Endothelial cell of umbilical vein (primary cell): ENCODE measurements around the gene FILIP1L. TPM values are rescaled to one million over a fixed set of nuclear protein-coding genes. Genes with fewer than 3 reads are reported as not detected.

Experiments used
- BruUV-seq: library from RNA; stranded (reverse); fragments of 400-500 nt; replicated peaks from 2 replicates; lab custom pipeline; 2021; lab: Mats Ljungman, UMichigan
- CTCF ChIA-PET: fragments of 300-600, 350-600 bp; sonication (Branson Sonifier 250); formaldehyde crosslinking; loops from one replicate; lab custom pipeline; 2021; ENCODE audit warnings: antibody characterized with exemption, inconsistent platforms; lab: Charles Lee
- POLR2A ChIA-PET: fragments of 300-600, 350-600 bp; sonication (Branson Sonifier 250); formaldehyde crosslinking; loops from one replicate; lab custom pipeline; 2021; ENCODE audit warnings: antibody characterized with exemption, inconsistent platforms; lab: Charles Lee
- DNase-seq: peaks from one replicate; pipeline ENCODE4 v3.0.0-alpha.2; 2011; ENCODE audit warnings: low read depth, low spot score
- FAIRE-seq: peaks from 2 replicates; lab custom pipeline; 2011; peaks lifted over from hg19 to GRCh38; lab: Jason Lieb, UNC
- H2AFZ ChIP-seq: 2 replicates; pipeline ENCODE4 v1.6.0; 2012; ENCODE audit warnings: low read depth, low read length, control low read depth, inconsistent platforms
- H3K27ac ChIP-seq: 2 replicates; pipeline ENCODE4 v1.5.1; 2011; ENCODE audit warnings: low read depth, mild to moderate bottlenecking, control low read depth, low read length, moderate library complexity; ENCODE audit not compliant: insufficient read depth
- H3K27me3 ChIP-seq, 2 experiments: 2 replicates each; pipeline versions ENCODE4 v1.6.0 to v1.6.1; 2011; ENCODE audit warnings: low read length in 2 of 2, mixed read lengths in 1 of 2; ENCODE audit not compliant: control insufficient read depth in 2 of 2, insufficient read depth in 2 of 2
- H3K36me3 ChIP-seq, 2 experiments: 2 replicates in 1 of 2; 3 replicates in 1 of 2; pipeline ENCODE4 v1.5.1; 2011; ENCODE audit warnings: low read length in 2 of 2, mild to moderate bottlenecking in 1 of 2, moderate library complexity in 1 of 2; ENCODE audit not compliant: control insufficient read depth in 2 of 2, insufficient read depth in 2 of 2; ENCODE audit errors: extremely low read depth in 1 of 2
- H3K4me1 ChIP-seq: 3 replicates; pipeline ENCODE4 v1.5.1; 2011; ENCODE audit warnings: mild to moderate bottlenecking, low read length; ENCODE audit not compliant: control insufficient read depth, insufficient read depth; ENCODE audit errors: extremely low read depth
- H3K4me2 ChIP-seq: 2 replicates; pipeline ENCODE4 v1.6.1; 2011; ENCODE audit warnings: low read length, control low read depth, mixed read lengths; ENCODE audit not compliant: insufficient read depth
- H3K4me3 ChIP-seq, 3 experiments: fragments of 200-600 bp in 1 of 3; sonication (generic), shearing (Covaris generic) in 1 of 3; replicated peaks in 1 of 3; 2 replicates each; pipeline ENCODE4 v1.5.1; 2011 to 2016; ENCODE audit warnings: control low read depth in 3 of 3, low read length in 3 of 3, mild to moderate bottlenecking in 2 of 3, inconsistent platforms in 1 of 3, low read depth in 1 of 3, moderate library complexity in 1 of 3; ENCODE audit not compliant: insufficient read depth in 1 of 3
- H3K79me2 ChIP-seq: 2 replicates; pipeline ENCODE4 v1.6.0; 2012; ENCODE audit warnings: low read length, inconsistent platforms; ENCODE audit not compliant: control insufficient read depth, insufficient read depth
- H3K9ac ChIP-seq: replicated peaks from 2 replicates; pipeline ENCODE3; 2011; ENCODE audit warnings: low read length, control low read depth; ENCODE audit not compliant: insufficient read depth; ENCODE audit errors: extremely low read depth
- H3K9me1 ChIP-seq: replicated peaks from 3 replicates; pipeline ENCODE4 v1.6.0; 2011; ENCODE audit warnings: mild to moderate bottlenecking, low read length; ENCODE audit not compliant: control insufficient read depth, insufficient read depth; ENCODE audit errors: extremely low read depth
- H3K9me3 ChIP-seq: replicated peaks from 2 replicates; pipeline ENCODE4 v1.5.1; 2012; ENCODE audit warnings: low read length, inconsistent platforms; ENCODE audit not compliant: control insufficient read depth, insufficient read depth
- H4K20me1 ChIP-seq: replicated peaks from 2 replicates; pipeline ENCODE3; 2011; ENCODE audit warnings: mild to moderate bottlenecking, low read length; ENCODE audit not compliant: control insufficient read depth, insufficient read depth; ENCODE audit errors: extremely low read depth
- CTCF ChIP-seq, 2 donors: IDR thresholded peaks; 1 replicate in 1 of 2; 2 replicates in 1 of 2; pipeline ENCODE4 v1.5.1; 2011; ENCODE audit warnings: low read length in 2 of 2, mild to moderate bottlenecking in 2 of 2, moderate library complexity in 2 of 2, control low read depth in 1 of 2, inconsistent platforms in 1 of 2, low read depth in 1 of 2; ENCODE audit not compliant: insufficient read depth in 1 of 2; ENCODE audit errors: extremely low read depth in 1 of 2
- EZH2 ChIP-seq: IDR thresholded peaks from 2 replicates; pipeline ENCODE4 v1.6.1; 2012; ENCODE audit warnings: borderline replicate concordance, low read depth, mild to moderate bottlenecking, moderate library complexity, low read length, inconsistent platforms; ENCODE audit not compliant: severe bottlenecking
- FOS ChIP-seq: IDR thresholded peaks from 2 replicates; pipeline ENCODE4 v1.6.1; 2011; ENCODE audit warnings: mild to moderate bottlenecking, low read length, moderate library complexity, borderline replicate concordance; ENCODE audit not compliant: insufficient read depth
- GATA2 ChIP-seq: IDR thresholded peaks from 2 replicates; pipeline ENCODE4 v1.7.0; 2011; ENCODE audit warnings: low read depth, mild to moderate bottlenecking, moderate library complexity, mixed read lengths, low read length; ENCODE audit not compliant: insufficient read length, insufficient read depth
- JUN ChIP-seq: IDR thresholded peaks from 2 replicates; pipeline ENCODE4 v1.6.1; 2011; ENCODE audit warnings: borderline replicate concordance, low read depth; ENCODE audit not compliant: insufficient read length, insufficient read depth
- MAX ChIP-seq: IDR thresholded peaks from 2 replicates; pipeline ENCODE4 v1.6.1; 2011; ENCODE audit not compliant: insufficient read depth, insufficient read length
- MYC ChIP-seq: IDR thresholded peaks from one replicate; pipeline ENCODE4 v1.6.1; 2011; ENCODE audit warnings: mild to moderate bottlenecking, low read depth, low read length
- POLR2A ChIP-seq: IDR thresholded peaks from 2 replicates; pipeline ENCODE4 v1.6.1; 2012; ENCODE audit warnings: low read depth, mild to moderate bottlenecking, control low read depth, low read length
- POLR2AphosphoS5 ChIP-seq: IDR thresholded peaks from 2 replicates; pipeline ENCODE4 v1.6.1; 2012; ENCODE audit warnings: low read depth, mild to moderate bottlenecking, control low read depth, low read length, moderate library complexity; ENCODE audit not compliant: insufficient read depth
- dilution Hi-C: fragments of 300-500 bp; cut with MboI; formaldehyde crosslinking; loops from one replicate; pipeline ENCODE4 v1.15.0; 2019; ENCODE audit warnings: low sequenced_read_pairs; ENCODE audit not compliant: extremely low pct_ligation_motif_present
- intact Hi-C: fragments of 100-400 bp; cut with micrococcal nuclease; formaldehyde crosslinking; loops from one replicate; pipeline ENCODE4 v1.10.0; 2022
- polyA plus RNA-seq, 4 experiments: library from polyadenylated mRNA; depleted of rRNA in 3 of 4; stranded (reverse) in 3 of 4; unstranded in 1 of 4; fragments of >200 nt; gene quantifications; 2 replicates each; pipeline versions ENCODE4 v1.2.1 to v1.2.3, GENCODE V29; 2011 to 2012; ENCODE audit warnings: missing spikeins in 1 of 4
- total RNA-seq: library from RNA; stranded (reverse); gene quantifications from 2 replicates; pipeline ENCODE4 v1.2.3, GENCODE V29; 2021

FILIP1L gene
- total and polyA plus RNA-seq, 2 donors (not counting 3 experiments of a cell fraction or from before 2014, with no cell fraction given) = 26.0 to 29.9 TPM

GRCh38 chr3:99896482-99896881 lies 217.8 kb downstream of the FILIP1L start:
- FAIRE-seq = no peak
- peak overlapping the region; percentile 92 for H3K27ac ChIP-seq
- H2AFZ ChIP-seq = peak overlapping the region; percentile 18
- intact Hi-C loops = loop anchor here (1.0 kb wide), 1 partner anchor 145 kb away; no protein-coding TSS in a partner anchor
- dilution Hi-C loops = no loop called here
- peak overlapping the region in 1 of 3 experiments; percentile 9 for H3K4me3 ChIP-seq
- H3K9me1 ChIP-seq = no peaks in the 10 kb centered on the region
- H4K20me1 ChIP-seq = no peaks in the 10 kb centered on the region
- H3K27me3 ChIP-seq = no peaks in the 10 kb centered on the region
- peak overlapping the region; percentile 71 for H3K9ac ChIP-seq
- peak overlapping the region; percentile 64 for H3K4me2 ChIP-seq
- POLR2A ChIA-PET = no interaction called here
- peaks cover 28% of the 10 kb centered on the region for H3K4me1 ChIP-seq
- DNase-seq = no peak
- no peaks in the 10 kb centered on the region for H3K36me3 ChIP-seq
- TF ChIP-seq MAX = no peak
- TF ChIP-seq FOS = no peak
- TF ChIP-seq CTCF (IDR thresholded peaks at IDR 0.05; ENCODE audit: extremely low read depth in 1 of 2, insufficient read depth in 1 of 2, low read depth in 1 of 2, low read length in 2 of 2) = no peak
- TF ChIP-seq JUN = no peak
- no peak for TF ChIP-seq POLR2AphosphoS5
- TF ChIP-seq POLR2A = no peak
- no peak for TF ChIP-seq GATA2
- no peak for TF ChIP-seq MYC
- no peak for TF ChIP-seq EZH2
- H3K79me2 ChIP-seq = peaks cover 5% of the 10 kb centered on the region
- TSS peak; percentile 83 for BruUV-seq
- H3K9me3 ChIP-seq = no peaks in the 10 kb centered on the region
- CTCF ChIA-PET = interaction anchor here (2.9 kb wide), 1 partner anchor 53 kb away, joined by 10 read pairs; no protein-coding TSS in a partner anchor
